ENCODE measurements around the gene HDHD5. TPM values are rescaled to one million over a fixed set of nuclear protein-coding genes. Genes with fewer than 3 reads are reported as not detected.

The HDHD5 gene
- total RNA-seq, result 10 to 100 TPM; 19.4 to 44.5 (median 30.2) TPM
- long read RNA-seq, transcript HDHD5-202 (8 exons, 1,799 nt), result major isoform, 10 of 13 reads
- long read RNA-seq, partial matches to known transcripts, result 1 of 13 reads
- long read RNA-seq, other reads (novel, unspliced or antisense), result 1 of 13 reads

DNA sequence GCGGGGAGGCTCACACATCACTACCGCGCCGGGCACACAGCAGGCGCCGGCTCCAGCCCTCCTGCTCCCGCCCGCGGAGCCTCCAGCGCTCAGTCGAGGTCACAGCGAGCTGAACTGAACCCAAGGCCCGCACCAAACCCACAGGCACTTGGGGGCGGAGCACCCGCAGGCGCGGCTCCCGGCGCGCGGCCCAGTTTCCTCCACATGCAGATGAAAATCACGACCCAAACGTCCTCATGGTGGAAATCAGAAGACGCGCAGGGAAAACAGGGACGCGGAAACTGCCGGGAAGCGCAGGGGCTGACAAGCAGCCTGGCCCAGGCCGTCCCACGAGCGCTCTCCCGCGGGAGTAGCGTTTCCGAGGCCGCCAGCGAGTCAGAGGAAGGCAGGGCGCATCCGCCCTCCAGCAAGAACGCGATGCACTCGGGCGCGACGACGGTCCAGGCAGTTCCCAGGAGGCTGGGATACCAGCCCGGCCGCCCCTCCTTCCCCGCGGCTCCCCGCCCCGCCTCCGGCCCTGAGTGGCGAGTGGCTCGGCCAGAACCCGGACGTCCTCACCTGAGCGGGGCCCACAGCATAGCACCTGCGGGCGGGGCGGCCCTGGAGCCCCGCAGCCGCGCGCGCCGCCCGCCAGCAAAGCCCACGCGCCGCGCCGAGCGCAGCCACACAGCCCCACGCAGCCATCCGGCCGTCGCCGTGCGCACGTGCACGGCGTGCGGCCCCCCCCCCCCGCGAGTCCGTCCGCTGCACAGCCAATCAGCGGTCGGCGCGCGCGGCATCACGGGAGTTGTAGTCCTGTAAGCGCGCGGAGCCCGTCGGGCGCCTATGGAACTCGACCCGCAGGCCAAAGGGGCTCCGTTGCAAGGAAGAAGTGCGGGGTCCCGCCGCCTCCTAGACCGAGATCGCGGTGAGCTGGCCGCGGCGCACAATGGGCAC is at the start of gene HDHD5:
HDHD5 (minus strand) TSS at position 710 of the 936 bp plus-strand sequence; CDS start at position 684, 26 bp downstream.
- peak; percentile 80 to 89 (median 84) for ATAC-seq
- DNase-seq, result peak; percentile 93 to 94 (median 94)
- 0% methylated on average over 21 of the region's 114 CpGs for WGBS (ENCODE audit: insufficient coverage, low coverage, low lambda C conversion rate, missing lambda C conversion rate)
- Histone ChIP-seq H3K36me3 (no peaks in the 10 kb centered on the region), H3K27me3 (no peaks in the 10 kb centered on the region), H3K9me3 (no peaks in the 10 kb centered on the region), H3K27ac (peak within 1 kb of the TSS; percentile 88 to 95 (median 92)), H3K4me1 (peaks cover 0 to 35% (median 9%) of the 10 kb centered on the region in 4 donors), H3K4me3 (peak within 1 kb of the TSS; percentile 70 to 95 (median 84))
- intact Hi-C loops (cut with DNase I), result no loop called here
- TF ChIP-seq CTCF (IDR thresholded peaks at IDR 0.05) (no peak), POLR2A (IDR thresholded peaks at IDR 0.05) (peak; percentile 59)

DNA sequence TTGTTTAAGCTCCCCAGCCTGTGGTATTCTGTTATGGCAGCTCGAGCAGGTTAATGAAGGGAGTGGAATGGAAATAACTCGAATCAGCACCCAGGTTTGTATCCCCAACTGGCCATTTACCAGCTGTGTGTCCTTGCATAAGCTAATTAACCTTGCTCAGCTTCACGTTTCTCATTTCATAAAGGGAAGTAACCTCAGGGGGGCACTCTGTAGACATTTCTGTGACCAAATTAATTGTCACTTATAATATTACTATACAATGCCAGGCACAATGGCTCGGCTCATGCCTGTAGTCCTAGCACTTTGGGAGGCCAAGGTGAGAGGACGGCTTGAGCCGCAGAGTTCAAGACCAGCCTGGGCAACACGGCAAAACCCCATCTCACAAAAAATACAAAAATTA is 46.4 kb upstream of the HDHD5 start:
- ATAC-seq, result peak in 3 of 4 donors; percentile 17 to 33 (median 23)
- WGBS (ENCODE audit: insufficient coverage, low coverage, low lambda C conversion rate, missing lambda C conversion rate), result 64% methylated on average over 7 of the region's 7 CpGs
- H3K27ac ChIP-seq, result no peak overlapping the region
- H3K9me3 ChIP-seq, result no peaks in the 10 kb centered on the region
- no peak overlapping the region for H3K4me3 ChIP-seq
- no peak for TF ChIP-seq POLR2A (IDR thresholded peaks at IDR 0.05)
- peak in 3 of 4 donors; percentile 10 to 31 (median 14) for TF ChIP-seq CTCF (IDR thresholded peaks at IDR 0.05)
- intact Hi-C loops (cut with DNase I), result loop anchor here in 1 of 2 donors (10.0 kb wide), 1 partner anchor 299 kb away; no protein-coding TSS in a partner anchor
- H3K27me3 ChIP-seq, result no peaks in the 10 kb centered on the region
- no peaks in the 10 kb centered on the region for H3K36me3 ChIP-seq
- no peak for DNase-seq
- peaks cover 0 to 6% (median 3%) of the 10 kb centered on the region in 4 donors for H3K4me1 ChIP-seq

DNA sequence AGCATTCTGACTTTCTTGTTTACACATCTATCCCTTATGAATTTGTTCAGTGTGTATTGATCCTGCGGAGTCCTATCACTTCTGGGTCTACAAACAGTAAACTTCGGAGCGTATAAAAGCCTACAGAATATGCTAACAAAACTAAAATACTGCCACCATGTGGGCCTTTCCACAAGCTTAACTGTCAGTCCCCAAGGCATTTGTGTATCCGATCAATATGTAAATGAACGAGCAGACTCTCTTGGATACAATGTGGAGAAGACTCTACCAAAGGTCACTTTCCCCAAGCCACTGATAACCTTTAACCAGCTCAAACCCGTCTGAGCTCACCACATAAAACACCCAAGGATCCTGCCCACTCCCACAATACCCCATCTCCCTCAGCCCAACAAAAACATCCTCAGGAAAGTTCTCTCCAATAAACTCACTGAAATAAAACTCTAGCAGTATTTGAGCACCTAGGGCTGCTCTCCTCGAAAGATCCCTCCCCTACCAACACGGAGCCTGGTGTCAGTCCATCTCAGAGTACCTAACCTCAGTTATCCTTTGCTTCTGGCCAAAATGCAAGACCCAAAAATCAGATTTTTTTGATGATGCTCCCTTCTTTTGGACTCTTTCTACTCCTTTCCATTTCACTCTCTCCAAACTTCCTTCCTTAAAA is 42.3 kb upstream of the HDHD5 start:
- Histone ChIP-seq H3K4me1 (peaks cover 0 to 6% (median 3%) of the 10 kb centered on the region in 4 donors), H3K9me3 (no peaks in the 10 kb centered on the region), H3K27ac (peak overlapping the region in 1 of 3 donors; percentile 30), H3K36me3 (no peaks in the 10 kb centered on the region), H3K4me3 (peak overlapping the region in 1 of 3 donors; percentile 1), H3K27me3 (no peaks in the 10 kb centered on the region)
- ATAC-seq, result peak; percentile 89 to 95 (median 92)
- peak; percentile 53 to 68 (median 56) for TF ChIP-seq CTCF (IDR thresholded peaks at IDR 0.05)
- TF ChIP-seq POLR2A (IDR thresholded peaks at IDR 0.05), result no peak
- 22% methylated on average over 8 of the region's 8 CpGs for WGBS (ENCODE audit: insufficient coverage, low coverage, low lambda C conversion rate, missing lambda C conversion rate)
- intact Hi-C loops (cut with DNase I), result loop anchor here in 1 of 2 donors (10.0 kb wide), 1 partner anchor 303 kb away; no protein-coding TSS in a partner anchor
- peak in 1 of 3 donors; percentile 57 for DNase-seq

DNA sequence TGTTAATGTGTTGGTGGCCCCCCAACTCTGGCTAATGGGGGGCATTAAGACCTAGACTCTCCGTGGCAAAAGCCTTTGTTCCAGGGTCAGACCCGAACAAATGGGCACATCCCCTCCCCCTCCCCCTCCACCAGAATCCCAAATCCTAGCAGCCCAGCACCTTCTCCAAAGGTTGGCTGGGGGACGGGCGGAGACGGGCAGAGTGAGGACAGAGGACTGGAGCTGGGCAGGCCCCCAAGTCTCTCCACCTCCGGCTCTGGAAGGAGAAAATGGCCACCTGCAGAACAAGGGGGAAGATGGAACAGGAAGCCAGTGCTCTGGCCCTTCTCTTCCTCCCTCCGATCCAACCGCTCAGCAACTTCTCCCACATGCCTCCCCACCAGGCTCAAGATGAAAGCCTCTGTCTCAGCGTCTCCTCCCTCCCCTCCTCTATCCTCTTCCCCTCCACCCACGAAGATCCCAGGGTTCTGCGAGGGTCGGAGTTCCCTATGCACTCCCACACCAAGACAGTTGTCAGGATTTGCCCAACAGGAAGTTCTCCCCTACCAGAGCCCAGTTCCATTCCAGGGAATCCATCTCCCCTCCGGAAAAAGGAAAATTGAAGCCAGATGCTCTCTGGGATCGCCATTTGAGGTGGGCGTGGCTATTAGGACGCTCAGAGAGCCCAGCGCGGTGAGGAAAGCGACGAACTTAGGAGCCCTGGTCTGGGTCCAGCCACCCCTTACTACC is 40.1 kb upstream of the HDHD5 start:
- 57% methylated on average over 10 of the region's 20 CpGs for WGBS (ENCODE audit: insufficient coverage, low coverage, low lambda C conversion rate, missing lambda C conversion rate)
- ATAC-seq, result peak in 1 of 4 donors; percentile 38
- H3K36me3 ChIP-seq, result no peaks in the 10 kb centered on the region
- no peak overlapping the region for H3K27ac ChIP-seq
- TF ChIP-seq POLR2A (IDR thresholded peaks at IDR 0.05) (no peak), CTCF (IDR thresholded peaks at IDR 0.05) (no peak)
- H3K27me3 ChIP-seq, result no peaks in the 10 kb centered on the region
- H3K4me1 ChIP-seq, result peaks cover 0 to 6% (median 3%) of the 10 kb centered on the region in 4 donors
- intact Hi-C loops (cut with DNase I), result no loop called here
- DNase-seq, result no peak
- H3K4me3 ChIP-seq, result peak overlapping the region in 1 of 3 donors; percentile 13
- no peaks in the 10 kb centered on the region for H3K9me3 ChIP-seq

All from right lobe of liver (tissue), 6 donors.